Activated T-cell treated with anti-CD3 and anti-CD28 coated beads, Interleukin-2, amount 50 U/mL, for 24 hours (primary cell): ENCODE data around the gene DSEL.

Source experiments
- DNase-seq: peaks from one replicate; pipeline ENCODE4 v3.0.0-alpha.2; 2020
- H3K27ac Mint-ChIP-seq: 2 replicates; pipeline ENCODE4 v1.8.0; 2020; ENCODE audit warnings: mild to moderate bottlenecking, mixed read lengths
- H3K27me3 Mint-ChIP-seq: 2 replicates; pipeline ENCODE4 v1.8.0; 2020; ENCODE audit warnings: mixed read lengths
- H3K36me3 Mint-ChIP-seq: 2 replicates; pipeline ENCODE4 v1.8.0; 2020; ENCODE audit warnings: low read depth, mixed read lengths
- H3K4me1 Mint-ChIP-seq: 2 replicates; pipeline ENCODE4 v1.8.0; 2020; ENCODE audit warnings: low read depth, mixed read lengths
- H3K4me3 Mint-ChIP-seq: 2 replicates; pipeline ENCODE4 v1.8.0; 2020; ENCODE audit warnings: mild to moderate bottlenecking, moderate library complexity, mixed read lengths
- H3K9me3 Mint-ChIP-seq: 2 replicates; pipeline ENCODE4 v1.8.0; 2020; ENCODE audit warnings: mixed read lengths

The DSEL gene

GRCh38 chr18:67514901-67515540, 1.5 kb downstream of the DSEL start:
- Mint-ChIP-seq H3K36me3 (no peaks in the 10 kb centered on the region), H3K27ac (no peak overlapping the region), H3K27me3 (peaks cover 17% of the 10 kb centered on the region), H3K9me3 (no peaks in the 10 kb centered on the region), H3K4me1 (peaks cover 22% of the 10 kb centered on the region), H3K4me3 (peak overlapping the region; percentile 92)
- DNase-seq: no peak

- Mint-ChIP-seq H3K27me3 (peaks cover 17% of the 10 kb centered on the region), H3K4me1 (peaks cover 22% of the 10 kb centered on the region), H3K9me3 (no peaks in the 10 kb centered on the region), H3K36me3 (no peaks in the 10 kb centered on the region), H3K4me3 (no peak overlapping the region), H3K27ac (no peak overlapping the region)
- no peak for DNase-seq
These were observed 2.1 kb downstream of the DSEL start for GRCh38 chr18:67514465-67514864.

DNA sequence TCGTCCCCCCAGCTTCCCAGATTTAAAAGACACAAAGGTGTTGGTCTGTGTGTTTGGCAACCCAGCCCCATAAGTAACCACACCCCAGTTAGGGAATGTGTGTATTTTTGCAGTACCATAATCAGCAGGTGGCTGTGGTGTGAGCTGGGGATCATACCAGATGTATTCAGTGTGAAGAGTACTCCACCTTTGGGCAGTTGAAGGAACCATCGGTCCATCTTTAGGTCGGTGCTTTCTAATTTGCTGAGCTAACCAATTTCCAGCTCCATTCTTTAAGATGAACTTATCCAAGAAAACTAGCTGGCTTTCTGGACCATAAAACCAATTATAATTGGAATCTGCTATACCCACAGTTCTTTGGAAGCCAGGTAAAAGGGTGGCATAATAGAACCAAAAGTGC, 3.2 kb downstream of the DSEL start:
- Mint-ChIP-seq H3K9me3 (no peaks in the 10 kb centered on the region), H3K36me3 (no peaks in the 10 kb centered on the region), H3K4me1 (peaks cover 22% of the 10 kb centered on the region), H3K27me3 (peaks cover 11% of the 10 kb centered on the region), H3K27ac (no peak overlapping the region), H3K4me3 (no peak overlapping the region)
- no peak for DNase-seq

DNA sequence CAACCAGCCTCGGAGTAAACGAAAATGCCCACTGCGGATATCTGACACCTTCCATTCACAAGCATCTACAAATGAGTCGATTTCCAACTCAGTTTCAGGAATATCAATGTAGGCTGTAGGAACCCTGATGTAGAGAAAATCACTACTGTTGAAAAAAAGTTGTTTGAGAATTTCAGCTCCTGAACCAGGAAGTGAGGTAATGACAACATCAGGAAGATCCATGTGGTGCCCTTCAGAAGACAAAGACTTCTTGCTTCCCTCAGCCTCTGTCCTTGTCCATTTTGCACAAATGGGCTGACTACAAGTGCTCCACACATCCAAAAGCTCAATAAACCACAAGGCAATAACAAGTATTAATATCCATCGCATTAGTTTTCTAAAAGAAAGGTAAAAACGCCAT, 4.7 kb downstream of the DSEL start:
- H3K4me3 Mint-ChIP-seq: no peak overlapping the region
- no peaks in the 10 kb centered on the region for H3K9me3 Mint-ChIP-seq

DNA sequence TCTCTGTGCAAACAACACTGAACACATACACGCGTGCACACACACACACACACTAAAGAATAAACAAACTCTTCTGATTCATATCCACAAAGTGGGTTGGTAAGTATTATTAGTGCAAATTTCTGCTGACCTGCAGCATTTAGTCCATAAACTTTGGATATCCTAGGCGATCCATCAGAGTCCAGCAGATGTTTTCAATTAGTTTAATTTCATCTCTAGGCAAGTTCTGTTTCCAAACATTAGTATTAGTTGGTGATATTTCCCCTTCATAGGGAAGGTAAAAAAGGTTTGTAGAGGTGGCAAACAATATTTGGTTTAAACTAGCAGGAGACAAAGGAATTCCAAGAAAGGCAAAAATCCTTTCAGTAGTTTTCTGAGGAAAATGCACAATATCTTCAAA, 5.7 kb downstream of the DSEL start:
- Mint-ChIP-seq H3K4me3 (no peak overlapping the region), H3K9me3 (no peaks in the 10 kb centered on the region), H3K27me3 (peaks cover 4% of the 10 kb centered on the region)

More for the DNA sequence above, 4.7 kb downstream of the DSEL start:
- no peak for DNase-seq
- no peaks in the 10 kb centered on the region for H3K36me3 Mint-ChIP-seq
- H3K27me3 Mint-ChIP-seq: peaks cover 4% of the 10 kb centered on the region
- no peak overlapping the region for H3K27ac Mint-ChIP-seq
- peaks cover 10% of the 10 kb centered on the region for H3K4me1 Mint-ChIP-seq

DNA sequence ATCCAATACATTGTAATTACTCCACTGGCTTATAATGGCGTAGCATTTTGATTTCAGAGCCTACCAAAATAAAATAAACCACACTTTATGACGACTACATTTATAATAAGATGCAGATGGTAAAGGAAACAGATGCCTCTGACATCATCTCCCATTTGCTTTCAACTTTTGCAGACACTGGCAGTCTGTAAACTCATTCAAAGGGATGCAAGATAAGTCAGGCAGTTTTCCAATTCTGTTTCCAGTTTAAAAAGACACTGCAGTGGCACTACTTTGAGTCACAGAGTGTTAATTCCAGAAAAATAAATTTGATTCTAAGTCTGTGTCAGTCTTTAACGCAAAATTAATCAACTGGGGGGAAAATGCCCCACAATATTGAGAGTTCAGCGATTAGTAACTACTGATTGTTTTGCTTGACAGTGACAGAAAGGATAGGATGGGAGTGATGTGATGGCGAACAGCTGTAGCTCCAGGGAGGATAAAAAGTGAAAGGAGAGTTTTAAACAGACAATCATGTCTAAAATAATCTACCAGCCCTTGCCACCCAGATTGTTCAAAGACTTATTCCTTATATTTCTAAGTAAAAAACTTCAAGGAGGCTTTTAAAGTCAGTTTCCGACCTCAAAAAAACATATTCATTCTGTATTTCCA, 6.7 kb downstream of the DSEL start:
- Mint-ChIP-seq H3K27ac (no peak overlapping the region), H3K36me3 (no peaks in the 10 kb centered on the region), H3K4me1 (no peaks in the 10 kb centered on the region), H3K9me3 (no peaks in the 10 kb centered on the region), H3K4me3 (no peak overlapping the region), H3K27me3 (no peaks in the 10 kb centered on the region)
- no peak for DNase-seq

More for the DNA sequence above, 5.7 kb downstream of the DSEL start:
- Mint-ChIP-seq H3K4me1 (peaks cover 8% of the 10 kb centered on the region), H3K27ac (no peak overlapping the region), H3K36me3 (no peaks in the 10 kb centered on the region)
- DNase-seq: no peak

- H3K4me3 Mint-ChIP-seq: no peak overlapping the region
- no peaks in the 10 kb centered on the region for H3K36me3 Mint-ChIP-seq
- no peak overlapping the region for H3K27ac Mint-ChIP-seq
- no peaks in the 10 kb centered on the region for H3K9me3 Mint-ChIP-seq
- no peaks in the 10 kb centered on the region for H3K27me3 Mint-ChIP-seq
- no peak for DNase-seq
- H3K4me1 Mint-ChIP-seq: no peaks in the 10 kb centered on the region
These were observed 8.4 kb downstream of the DSEL start for GRCh38 chr18:67508146-67508545.

GRCh38 chr18:67504739-67505138, 11.8 kb downstream of the DSEL start:
- H3K4me1 Mint-ChIP-seq: no peaks in the 10 kb centered on the region
- H3K27ac Mint-ChIP-seq: no peak overlapping the region
- no peak overlapping the region for H3K4me3 Mint-ChIP-seq
- H3K9me3 Mint-ChIP-seq: no peaks in the 10 kb centered on the region
- H3K27me3 Mint-ChIP-seq: peaks cover 2% of the 10 kb centered on the region
- H3K36me3 Mint-ChIP-seq: no peaks in the 10 kb centered on the region
- no peak for DNase-seq

DNA sequence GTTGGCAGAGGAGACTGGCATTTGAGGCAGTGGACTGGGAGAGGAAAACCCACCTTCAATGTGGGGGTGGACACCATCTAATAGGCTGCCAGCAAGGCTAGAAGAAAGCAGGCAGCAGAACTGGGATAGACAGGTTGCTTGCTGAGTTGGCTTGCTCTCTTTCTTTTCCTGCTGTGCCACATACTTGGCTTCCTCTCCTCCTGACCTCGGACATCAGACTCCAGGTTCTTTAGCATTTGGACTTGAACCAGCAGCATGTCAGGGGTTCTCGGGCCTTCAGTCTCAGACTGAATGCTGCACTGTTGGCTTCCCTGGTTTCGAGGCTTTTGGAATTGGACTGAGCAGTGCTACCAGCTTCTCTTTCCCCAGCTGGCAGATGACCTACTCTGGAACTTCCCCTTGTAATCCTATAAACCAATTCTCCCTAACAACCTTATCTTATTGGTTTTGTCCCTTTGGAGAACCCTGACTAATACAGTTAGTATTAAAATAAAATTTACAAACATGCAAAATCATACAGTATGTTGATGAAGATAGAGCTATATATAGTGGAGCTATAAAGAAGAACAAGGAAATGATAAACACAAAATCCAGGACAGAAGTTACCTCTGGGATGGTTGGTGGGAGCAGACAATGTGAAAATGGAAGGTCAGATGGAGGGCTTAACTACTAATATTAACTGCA, 15.9 kb downstream of the DSEL start:
- DNase-seq: no peak
- H3K36me3 Mint-ChIP-seq: no peaks in the 10 kb centered on the region
- H3K4me1 Mint-ChIP-seq: no peaks in the 10 kb centered on the region
- H3K9me3 Mint-ChIP-seq: peaks cover 4% of the 10 kb centered on the region
- H3K27ac Mint-ChIP-seq: no peak overlapping the region
- peaks cover 9% of the 10 kb centered on the region for H3K27me3 Mint-ChIP-seq
- H3K4me3 Mint-ChIP-seq: no peak overlapping the region

- H3K27ac Mint-ChIP-seq: no peak overlapping the region
- H3K4me1 Mint-ChIP-seq: no peaks in the 10 kb centered on the region
- DNase-seq: no peak
- H3K9me3 Mint-ChIP-seq: peaks cover 4% of the 10 kb centered on the region
- no peaks in the 10 kb centered on the region for H3K36me3 Mint-ChIP-seq
- peaks cover 19% of the 10 kb centered on the region for H3K27me3 Mint-ChIP-seq
- no peak overlapping the region for H3K4me3 Mint-ChIP-seq
These were observed 20.1 kb downstream of the DSEL start for GRCh38 chr18:67496469-67496868.

- Mint-ChIP-seq H3K4me3 (no peak overlapping the region), H3K4me1 (no peaks in the 10 kb centered on the region), H3K27me3 (no peaks in the 10 kb centered on the region), H3K9me3 (no peaks in the 10 kb centered on the region), H3K36me3 (no peaks in the 10 kb centered on the region), H3K27ac (no peak overlapping the region)
- DNase-seq: no peak
These were observed 30.0 kb downstream of the DSEL start for GRCh38 chr18:67486534-67486933.

DNA sequence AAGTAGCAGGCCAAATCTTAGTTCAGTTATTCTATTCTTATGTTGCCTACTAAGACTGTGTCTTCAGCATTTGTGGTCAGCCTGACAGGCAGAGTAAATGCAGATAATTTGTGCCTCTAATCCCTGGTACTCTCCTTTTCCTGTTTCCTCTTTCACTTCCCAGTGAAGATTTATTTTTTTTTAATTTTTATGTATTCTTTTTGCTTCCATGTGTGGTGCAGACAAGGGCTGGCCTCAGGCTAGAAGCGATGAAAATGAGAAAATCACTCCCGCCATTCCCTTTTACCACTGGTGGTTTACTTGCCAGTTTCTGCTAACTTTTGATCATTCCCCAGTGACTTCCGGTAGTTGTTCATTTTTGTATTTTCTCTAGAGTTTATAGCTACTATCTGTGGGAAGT, 30.9 kb downstream of the DSEL start:
- H3K4me3 Mint-ChIP-seq: no peak overlapping the region
- no peak for DNase-seq
- H3K27ac Mint-ChIP-seq: no peak overlapping the region
- no peaks in the 10 kb centered on the region for H3K9me3 Mint-ChIP-seq
- H3K4me1 Mint-ChIP-seq: no peaks in the 10 kb centered on the region
- no peaks in the 10 kb centered on the region for H3K27me3 Mint-ChIP-seq
- H3K36me3 Mint-ChIP-seq: no peaks in the 10 kb centered on the region

DNA sequence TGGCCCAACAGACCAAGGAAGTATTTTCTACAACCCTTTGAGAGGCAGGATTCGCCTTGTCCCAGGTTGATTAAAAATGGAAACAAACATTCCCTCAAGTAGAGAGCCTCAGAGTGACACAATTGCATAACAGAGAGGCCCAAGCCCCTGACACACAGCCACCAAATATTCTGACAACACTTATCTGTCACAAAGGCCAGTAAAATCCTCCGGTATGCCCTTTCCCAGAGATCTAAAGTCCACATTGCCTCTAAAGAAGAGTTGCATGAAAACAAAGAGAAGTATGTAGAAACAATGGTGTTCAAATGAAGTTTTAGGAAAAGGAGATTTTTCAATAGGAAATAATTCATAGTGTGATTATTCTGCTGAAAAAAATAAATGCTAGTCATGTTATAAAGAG, 32.1 kb downstream of the DSEL start:
- H3K27me3 Mint-ChIP-seq: no peaks in the 10 kb centered on the region

DNA sequence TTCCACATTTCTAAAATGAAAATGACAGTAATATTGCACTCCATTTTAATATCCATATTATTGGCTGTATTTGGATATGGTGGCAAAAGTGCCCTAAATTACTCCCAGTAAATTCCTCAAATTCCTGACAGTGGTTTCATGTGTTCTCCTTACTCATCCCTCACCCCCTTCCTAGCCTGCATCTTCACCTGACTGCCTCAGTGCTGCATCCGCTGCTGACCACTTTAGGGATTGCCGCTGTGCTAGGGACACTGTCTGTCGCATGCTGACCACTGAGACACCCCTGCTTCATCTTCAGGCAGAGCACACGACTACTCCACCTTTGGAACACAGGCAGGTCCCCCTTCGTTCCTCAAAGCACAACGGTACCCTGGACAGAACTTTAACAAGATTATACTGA, 32.6 kb downstream of the DSEL start:
- Mint-ChIP-seq H3K4me1 (no peaks in the 10 kb centered on the region), H3K27ac (no peak overlapping the region), H3K4me3 (no peak overlapping the region), H3K27me3 (no peaks in the 10 kb centered on the region), H3K9me3 (no peaks in the 10 kb centered on the region), H3K36me3 (no peaks in the 10 kb centered on the region)
- DNase-seq: no peak

More for the DNA sequence above, 32.1 kb downstream of the DSEL start:
- Mint-ChIP-seq H3K27ac (no peak overlapping the region), H3K4me1 (no peaks in the 10 kb centered on the region), H3K36me3 (no peaks in the 10 kb centered on the region), H3K4me3 (no peak overlapping the region), H3K9me3 (no peaks in the 10 kb centered on the region)
- DNase-seq: no peak

- DNase-seq: no peak
- H3K9me3 Mint-ChIP-seq: no peaks in the 10 kb centered on the region
- H3K4me1 Mint-ChIP-seq: no peaks in the 10 kb centered on the region
- H3K4me3 Mint-ChIP-seq: no peak overlapping the region
- H3K27me3 Mint-ChIP-seq: no peaks in the 10 kb centered on the region
- no peak overlapping the region for H3K27ac Mint-ChIP-seq
- no peaks in the 10 kb centered on the region for H3K36me3 Mint-ChIP-seq
These were observed 33.3 kb downstream of the DSEL start for GRCh38 chr18:67483237-67483636.
